ENCODE measurements around the gene XIRP1.

XIRP1 gene

DNA sequence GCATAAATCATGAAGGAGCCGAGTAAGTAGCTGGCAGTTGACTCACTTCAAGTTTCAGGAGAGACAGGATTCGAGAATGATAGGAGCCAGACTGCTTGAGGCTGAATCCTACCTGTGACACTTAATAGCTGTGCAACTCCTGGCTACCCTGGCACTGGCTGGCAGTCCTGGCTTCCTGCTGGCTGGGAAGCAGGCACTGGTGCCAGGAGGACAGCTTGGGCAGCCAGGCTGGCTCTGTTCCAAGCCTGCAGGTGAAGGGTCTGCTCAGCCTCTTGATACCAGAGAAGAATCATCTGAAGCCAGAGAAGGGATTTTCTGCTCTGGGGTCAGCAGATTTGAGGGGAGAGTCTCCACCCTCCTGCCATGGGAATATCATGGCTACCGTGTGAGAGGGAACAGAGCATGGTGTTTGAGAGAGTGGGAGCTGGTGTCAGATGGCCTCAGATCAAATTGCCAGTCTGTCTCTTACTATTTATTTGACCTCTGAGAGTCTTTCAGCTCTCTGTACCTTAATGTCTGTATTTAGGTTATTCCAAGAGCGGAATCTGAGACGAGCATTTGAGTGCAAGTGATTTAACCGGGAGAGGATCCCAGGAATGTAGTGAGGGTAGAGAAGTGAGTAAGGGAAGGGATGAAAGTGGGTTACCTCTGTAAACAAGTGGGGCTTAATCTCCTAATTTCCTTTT, 4.4 kb upstream of the XIRP1 start:
- H3F3A ChIP-seq (ENCODE audit: low read depth): no peaks in the 10 kb centered on the region
- H3K9me3 ChIP-seq (ENCODE audit: insufficient read depth, low read depth, low read length): no peaks in the 10 kb centered on the region
- no peaks in the 10 kb centered on the region for H3K9me2 ChIP-seq (replicated peaks; ENCODE audit: low read depth, low read length)
- H4K20me1 ChIP-seq (ENCODE audit: insufficient read depth, low read length, poor library complexity, severe bottlenecking): no peaks in the 10 kb centered on the region
- H2AFZ ChIP-seq (ENCODE audit: low read length): no peak overlapping the region
- H3K9ac ChIP-seq (ENCODE audit: low read depth, low read length, poor library complexity, severe bottlenecking): no peak overlapping the region
- no peaks in the 10 kb centered on the region for H3K4me1 ChIP-seq (ENCODE audit: insufficient read depth, low read length, poor library complexity, severe bottlenecking)
- H3K79me2 ChIP-seq (ENCODE audit: insufficient read depth, low read length): no peaks in the 10 kb centered on the region
- no peaks in the 10 kb centered on the region for H3K36me3 ChIP-seq (ENCODE audit: insufficient read depth, low read length)
- H3K4me3 ChIP-seq (ENCODE audit: low read length, poor library complexity, severe bottlenecking): no peak overlapping the region
- H3K4me2 ChIP-seq (ENCODE audit: low read depth, low read length, poor library complexity, severe bottlenecking): no peak overlapping the region
- TF ChIP-seq EZH2phosphoT487 (IDR thresholded peaks at IDR 0.05; ENCODE audit: borderline replicate concordance): no peak
- TF ChIP-seq, protein P1, sequence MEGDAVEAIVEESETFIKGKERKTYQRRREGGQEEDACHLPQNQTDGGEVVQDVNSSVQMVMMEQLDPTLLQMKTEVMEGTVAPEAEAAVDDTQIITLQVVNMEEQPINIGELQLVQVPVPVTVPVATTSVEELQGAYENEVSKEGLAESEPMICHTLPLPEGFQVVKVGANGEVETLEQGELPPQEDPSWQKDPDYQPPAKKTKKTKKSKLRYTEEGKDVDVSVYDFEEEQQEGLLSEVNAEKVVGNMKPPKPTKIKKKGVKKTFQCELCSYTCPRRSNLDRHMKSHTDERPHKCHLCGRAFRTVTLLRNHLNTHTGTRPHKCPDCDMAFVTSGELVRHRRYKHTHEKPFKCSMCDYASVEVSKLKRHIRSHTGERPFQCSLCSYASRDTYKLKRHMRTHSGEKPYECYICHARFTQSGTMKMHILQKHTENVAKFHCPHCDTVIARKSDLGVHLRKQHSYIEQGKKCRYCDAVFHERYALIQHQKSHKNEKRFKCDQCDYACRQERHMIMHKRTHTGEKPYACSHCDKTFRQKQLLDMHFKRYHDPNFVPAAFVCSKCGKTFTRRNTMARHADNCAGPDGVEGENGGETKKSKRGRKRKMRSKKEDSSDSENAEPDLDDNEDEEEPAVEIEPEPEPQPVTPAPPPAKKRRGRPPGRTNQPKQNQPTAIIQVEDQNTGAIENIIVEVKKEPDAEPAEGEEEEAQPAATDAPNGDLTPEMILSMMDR (conservative IDR thresholded peaks at IDR 0.05; ENCODE audit: low read length): no peak
- H3K27me3 ChIP-seq (ENCODE audit: insufficient read depth, low read length, poor library complexity, severe bottlenecking): no peaks in the 10 kb centered on the region

DNA sequence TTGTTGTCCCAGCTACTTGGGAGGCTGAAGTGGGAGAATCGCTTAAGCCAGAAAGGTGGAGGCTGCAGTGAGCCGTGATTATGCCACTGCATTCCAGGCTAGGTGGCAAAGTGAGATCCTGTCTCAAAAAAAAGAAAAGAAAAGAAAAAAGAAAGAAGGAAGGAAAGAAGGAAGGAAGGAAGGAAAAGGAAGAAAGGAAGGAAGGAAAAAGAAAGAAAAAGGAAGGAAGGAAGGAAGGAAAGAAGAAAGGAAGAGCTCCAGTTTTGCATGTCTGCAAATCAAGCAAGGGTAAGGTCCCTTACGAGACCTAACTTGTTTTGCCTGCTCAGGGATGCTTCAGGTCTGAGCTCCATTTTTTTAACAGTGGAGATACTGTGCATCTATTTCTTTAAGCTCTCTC, 3.6 kb upstream of the XIRP1 start:
- Histone ChIP-seq H3K4me3 (ENCODE audit: low read length, poor library complexity, severe bottlenecking) (no peak overlapping the region), H2AFZ (ENCODE audit: low read length) (no peak overlapping the region), H3F3A (ENCODE audit: low read depth) (no peaks in the 10 kb centered on the region), H3K9me2 (replicated peaks; ENCODE audit: low read depth, low read length) (no peaks in the 10 kb centered on the region), H3K27me3 (ENCODE audit: insufficient read depth, low read length, poor library complexity, severe bottlenecking) (no peaks in the 10 kb centered on the region), H3K4me1 (ENCODE audit: insufficient read depth, low read length, poor library complexity, severe bottlenecking) (no peaks in the 10 kb centered on the region), H4K20me1 (ENCODE audit: insufficient read depth, low read length, poor library complexity, severe bottlenecking) (no peaks in the 10 kb centered on the region), H3K36me3 (ENCODE audit: insufficient read depth, low read length) (no peaks in the 10 kb centered on the region), H3K9me3 (ENCODE audit: insufficient read depth, low read depth, low read length) (no peaks in the 10 kb centered on the region), H3K9ac (ENCODE audit: low read depth, low read length, poor library complexity, severe bottlenecking) (no peak overlapping the region), H3K79me2 (ENCODE audit: insufficient read depth, low read length) (no peaks in the 10 kb centered on the region), H3K4me2 (ENCODE audit: low read depth, low read length, poor library complexity, severe bottlenecking) (no peak overlapping the region)
- TF ChIP-seq, protein P1 (conservative IDR thresholded peaks at IDR 0.05; ENCODE audit: low read length): no peak
- TF ChIP-seq EZH2phosphoT487 (IDR thresholded peaks at IDR 0.05; ENCODE audit: borderline replicate concordance): no peak

DNA sequence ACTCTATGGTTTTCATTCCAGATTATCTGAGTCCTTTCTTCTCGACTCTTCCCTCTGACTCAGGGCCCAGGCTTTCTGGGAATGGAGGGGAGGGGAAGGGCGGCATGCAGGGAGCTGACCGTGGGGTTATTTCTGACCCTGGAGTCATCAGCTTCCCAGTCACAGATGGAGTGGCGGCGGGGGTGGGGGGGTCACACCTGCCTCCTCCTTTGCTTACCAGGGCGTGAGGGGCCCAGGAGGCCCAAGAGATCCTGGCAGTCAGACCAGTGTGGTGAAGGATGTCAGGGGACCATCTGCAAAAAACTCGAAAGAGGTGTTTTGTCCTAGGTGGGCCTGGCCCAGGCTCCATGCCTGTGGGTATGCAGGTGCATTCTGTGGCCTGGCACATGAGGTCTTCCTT, 996 bp upstream of the XIRP1 start:
- Histone ChIP-seq H3F3A (ENCODE audit: low read depth) (no peaks in the 10 kb centered on the region), H4K20me1 (ENCODE audit: insufficient read depth, low read length, poor library complexity, severe bottlenecking) (no peaks in the 10 kb centered on the region), H3K4me2 (ENCODE audit: low read depth, low read length, poor library complexity, severe bottlenecking) (no peak overlapping the region), H2AFZ (ENCODE audit: low read length) (no peak overlapping the region), H3K36me3 (ENCODE audit: insufficient read depth, low read length) (no peaks in the 10 kb centered on the region), H3K79me2 (ENCODE audit: insufficient read depth, low read length) (no peaks in the 10 kb centered on the region), H3K4me3 (ENCODE audit: low read length, poor library complexity, severe bottlenecking) (no peak overlapping the region), H3K27me3 (ENCODE audit: insufficient read depth, low read length, poor library complexity, severe bottlenecking) (no peaks in the 10 kb centered on the region), H3K9me3 (ENCODE audit: insufficient read depth, low read depth, low read length) (no peaks in the 10 kb centered on the region), H3K9me2 (replicated peaks; ENCODE audit: low read depth, low read length) (no peaks in the 10 kb centered on the region), H3K4me1 (ENCODE audit: insufficient read depth, low read length, poor library complexity, severe bottlenecking) (no peaks in the 10 kb centered on the region), H3K9ac (ENCODE audit: low read depth, low read length, poor library complexity, severe bottlenecking) (no peak overlapping the region)
- TF ChIP-seq, protein P1 (conservative IDR thresholded peaks at IDR 0.05; ENCODE audit: low read length): no peak
- TF ChIP-seq EZH2phosphoT487 (IDR thresholded peaks at IDR 0.05; ENCODE audit: borderline replicate concordance): no peak

All from Loucy (cell line).